ENCODE measurements around the gene CHRNG.

The CHRNG gene

GRCh38 chr2:232551776-232552175, 12.3 kb downstream of the CHRNG start:
- DNase-seq (ENCODE audit: low read depth) = no peak
- peak overlapping the region; percentile 95 for H3K4me3 ChIP-seq (replicated peaks; ENCODE audit: low read depth, low read length)
- TF ChIP-seq CTCF (IDR thresholded peaks at IDR 0.05; ENCODE audit: low read length, missing control alignments) = no peak

GRCh38 chr2:232556426-232556825, 16.9 kb downstream of the CHRNG start:
- H3K4me3 ChIP-seq (replicated peaks; ENCODE audit: low read depth, low read length) = no peak overlapping the region
- no peak for TF ChIP-seq CTCF (IDR thresholded peaks at IDR 0.05; ENCODE audit: low read length, missing control alignments)
- DNase-seq (ENCODE audit: low read depth) = no peak

- no peak for DNase-seq (ENCODE audit: low read depth)
- no peak for TF ChIP-seq CTCF (IDR thresholded peaks at IDR 0.05; ENCODE audit: low read length, missing control alignments)
Measured at GRCh38 chr2:232562515-232563151, 23.1 kb downstream of the CHRNG start.

GRCh38 chr2:232563580-232563979, 24.1 kb downstream of the CHRNG start:
- no peak for TF ChIP-seq CTCF (IDR thresholded peaks at IDR 0.05; ENCODE audit: low read length, missing control alignments)
- no peak for DNase-seq (ENCODE audit: low read depth)
- H3K4me3 ChIP-seq (replicated peaks; ENCODE audit: low read depth, low read length) = no peak overlapping the region

More at GRCh38 chr2:232562515-232563151, 23.1 kb downstream of the CHRNG start:
- no peak overlapping the region for H3K4me3 ChIP-seq (replicated peaks; ENCODE audit: low read depth, low read length)

GRCh38 chr2:232567721-232568120, 28.2 kb downstream of the CHRNG start:
- no peak for TF ChIP-seq CTCF (IDR thresholded peaks at IDR 0.05; ENCODE audit: low read length, missing control alignments)
- H3K4me3 ChIP-seq (replicated peaks; ENCODE audit: low read depth, low read length) = no peak overlapping the region

GRCh38 chr2:232568161-232568560, 28.7 kb downstream of the CHRNG start:
- no peak overlapping the region for H3K4me3 ChIP-seq (replicated peaks; ENCODE audit: low read depth, low read length)

More at GRCh38 chr2:232567721-232568120, 28.2 kb downstream of the CHRNG start:
- DNase-seq (ENCODE audit: low read depth) = no peak

More at GRCh38 chr2:232568161-232568560, 28.7 kb downstream of the CHRNG start:
- peak; percentile 65 for DNase-seq (ENCODE audit: low read depth)
- TF ChIP-seq CTCF (IDR thresholded peaks at IDR 0.05; ENCODE audit: low read length, missing control alignments) = no peak
